CD4-positive, alpha-beta memory T cell (primary cell): ENCODE measurements around the gene ADAM12. TPM values are rescaled to one million over a fixed set of nuclear protein-coding genes. Genes with fewer than 3 reads are reported as not detected.
A peak's percentile ranks its signal among the peaks of the same experiment; 100 is the strongest.

Source experiments
- CTCF ChIA-PET: fragments of 350-600 bp; sonication (Branson Sonifier 250); formaldehyde crosslinking; loops from one replicate; lab custom pipeline; 2021; ENCODE audit warnings: inconsistent platforms; ENCODE audit not compliant: partially characterized antibody; lab: Charles Lee
- POLR2A ChIA-PET: fragments of 350-600 bp; sonication (Branson Sonifier 250); formaldehyde crosslinking; loops from one replicate; lab custom pipeline; 2021; ENCODE audit not compliant: partially characterized antibody; lab: Charles Lee
- DNase-seq, 5 donors: peaks; one replicate each; pipeline versions ENCODE4 v3.0.0 to v3.0.0-alpha.2; 2020 to 2022; ENCODE audit warnings: mixed read lengths in 1 of 5
- H3K27ac ChIP-seq: one replicate; pipeline ENCODE4 v1.7.0; 2013; ENCODE audit warnings: low read depth, low read length
- H3K27me3 ChIP-seq: 2 replicates; pipeline ENCODE4 v1.7.0; 2013; ENCODE audit warnings: mild to moderate bottlenecking, low read length, moderate library complexity; ENCODE audit not compliant: insufficient read depth
- H3K36me3 ChIP-seq: 2 replicates; pipeline ENCODE4 v1.7.0; 2013; ENCODE audit warnings: mild to moderate bottlenecking, low read length, moderate library complexity; ENCODE audit not compliant: insufficient read depth
- H3K4me1 ChIP-seq: 2 replicates; pipeline ENCODE4 v1.7.0; 2013; ENCODE audit warnings: mild to moderate bottlenecking, low read length, moderate library complexity; ENCODE audit not compliant: insufficient read depth
- H3K4me3 ChIP-seq, 2 donors: one replicate each; pipeline ENCODE4 v1.7.0; 2013; ENCODE audit warnings: low read length in 2 of 2, mild to moderate bottlenecking in 1 of 2
- H3K9me3 ChIP-seq, 2 donors: one replicate each; pipeline ENCODE4 v1.7.0; 2013; ENCODE audit warnings: low read length in 2 of 2, control low read depth in 1 of 2; ENCODE audit not compliant: control insufficient read depth in 1 of 2
- H3K27ac Mint-ChIP-seq, 7 donors: one replicate each; pipeline ENCODE4 v1.8.0; 2020 to 2021; ENCODE audit warnings: mixed read lengths in 7 of 7, mild to moderate bottlenecking in 6 of 7, inconsistent platforms in 3 of 7, moderate library complexity in 3 of 7
- H3K27me3 Mint-ChIP-seq, 2 donors: one replicate each; pipeline ENCODE4 v1.8.0; 2020 to 2021; ENCODE audit warnings: mixed read lengths in 2 of 2
- H3K36me3 Mint-ChIP-seq, 2 donors: one replicate each; pipeline ENCODE4 v1.8.0; 2020 to 2021; ENCODE audit warnings: mixed read lengths in 2 of 2, inconsistent platforms in 1 of 2, mild to moderate bottlenecking in 1 of 2
- H3K4me1 Mint-ChIP-seq, 4 donors: one replicate each; pipeline ENCODE4 v1.8.0; 2020 to 2021; ENCODE audit warnings: mixed read lengths in 4 of 4, mild to moderate bottlenecking in 1 of 4
- H3K4me3 Mint-ChIP-seq, 8 donors: one replicate each; pipeline ENCODE4 v1.8.0; 2020 to 2021; ENCODE audit warnings: mixed read lengths in 8 of 8, mild to moderate bottlenecking in 7 of 8, moderate library complexity in 6 of 8, inconsistent platforms in 3 of 8
- H3K9me3 Mint-ChIP-seq, 8 donors: one replicate each; pipeline ENCODE4 v1.8.0; 2020 to 2021; ENCODE audit warnings: mixed read lengths in 8 of 8, mild to moderate bottlenecking in 5 of 8, inconsistent platforms in 3 of 8, moderate library complexity in 1 of 8
- intact Hi-C: fragments of 100-400 bp; cut with micrococcal nuclease; formaldehyde crosslinking; loops from one replicate; pipeline ENCODE4 v1.15.1; 2023
- polyA plus RNA-seq, 2 donors: library from polyadenylated mRNA; unstranded; fragments of 300-500 nt; fragmentation: Illumina TruSeq; gene quantifications; one replicate each; pipeline ENCODE4 v1.2.3, GENCODE V29; 2021
- total RNA-seq, 2 experiments: library from RNA; stranded (reverse); gene quantifications; one replicate each; pipeline ENCODE4 v1.2.3, GENCODE V29; 2021

Gene ADAM12
- total and polyA plus RNA-seq, 4 experiments from 2014 or later: 0.17 to 2.3 (median 1.1) TPM

GRCh38 chr10:126087796-126088505, 300.3 kb downstream of the ADAM12 start:
- CTCF ChIA-PET: no interaction called here
- H3K27ac Mint-ChIP-seq: no peak overlapping the region
- POLR2A ChIA-PET: no interaction called here

GRCh38 chr10:126087153-126087680, 301.1 kb downstream of the ADAM12 start:
- no peak overlapping the region for H3K4me3 Mint-ChIP-seq
- no peaks in the 10 kb centered on the region for H3K36me3 Mint-ChIP-seq
- POLR2A ChIA-PET: no interaction called here
- DNase-seq: no peak
- Histone ChIP-seq H3K27ac (no peak overlapping the region), H3K9me3 (no peaks in the 10 kb centered on the region), H3K4me1 (no peaks in the 10 kb centered on the region), H3K4me3 (no peak overlapping the region), H3K27me3 (no peaks in the 10 kb centered on the region), H3K36me3 (no peaks in the 10 kb centered on the region)
- peaks cover 0 to 2% of the 10 kb centered on the region in 2 donors for H3K27me3 Mint-ChIP-seq
- H3K27ac Mint-ChIP-seq: no peak overlapping the region
- no peaks in the 10 kb centered on the region for H3K4me1 Mint-ChIP-seq
- CTCF ChIA-PET: no interaction called here
- peaks cover 0 to 2% (median 0%) of the 10 kb centered on the region in 8 donors for H3K9me3 Mint-ChIP-seq
- intact Hi-C loops: no loop called here

More at GRCh38 chr10:126087796-126088505, 300.3 kb downstream of the ADAM12 start:
- Mint-ChIP-seq H3K27me3 (peaks cover 0 to 2% of the 10 kb centered on the region in 2 donors), H3K9me3 (peaks cover 0 to 2% (median 0%) of the 10 kb centered on the region in 8 donors), H3K4me3 (no peak overlapping the region), H3K36me3 (no peaks in the 10 kb centered on the region), H3K4me1 (no peaks in the 10 kb centered on the region)
- Histone ChIP-seq H3K4me1 (no peaks in the 10 kb centered on the region), H3K27ac (no peak overlapping the region), H3K4me3 (no peak overlapping the region), H3K36me3 (no peaks in the 10 kb centered on the region), H3K9me3 (no peaks in the 10 kb centered on the region), H3K27me3 (no peaks in the 10 kb centered on the region)
- intact Hi-C loops: no loop called here
- no peak for DNase-seq

- no peaks in the 10 kb centered on the region for H3K4me1 Mint-ChIP-seq
- H3K27ac Mint-ChIP-seq: peak overlapping the region in 1 of 7 donors; percentile 30
- no peak for DNase-seq
- no peak overlapping the region for H3K4me3 Mint-ChIP-seq
- Histone ChIP-seq H3K4me1 (no peaks in the 10 kb centered on the region), H3K9me3 (no peaks in the 10 kb centered on the region), H3K27ac (no peak overlapping the region), H3K27me3 (no peaks in the 10 kb centered on the region), H3K36me3 (no peaks in the 10 kb centered on the region), H3K4me3 (no peak overlapping the region)
- peaks cover 0 to 2% (median 0%) of the 10 kb centered on the region in 8 donors for H3K9me3 Mint-ChIP-seq
- no peaks in the 10 kb centered on the region for H3K36me3 Mint-ChIP-seq
- CTCF ChIA-PET: no interaction called here
- intact Hi-C loops: no loop called here
- POLR2A ChIA-PET: no interaction called here
- H3K27me3 Mint-ChIP-seq: peaks cover 0 to 2% of the 10 kb centered on the region in 2 donors
These were observed 302.5 kb downstream of the ADAM12 start for GRCh38 chr10:126085806-126086205.

- POLR2A ChIA-PET: no interaction called here
- H3K27me3 Mint-ChIP-seq: peaks cover 0 to 2% of the 10 kb centered on the region in 2 donors
- DNase-seq: no peak
- Histone ChIP-seq H3K36me3 (no peaks in the 10 kb centered on the region), H3K27me3 (no peaks in the 10 kb centered on the region), H3K4me3 (no peak overlapping the region), H3K4me1 (no peaks in the 10 kb centered on the region), H3K27ac (no peak overlapping the region), H3K9me3 (no peaks in the 10 kb centered on the region)
- H3K27ac Mint-ChIP-seq: no peak overlapping the region
- CTCF ChIA-PET: no interaction called here
- H3K4me3 Mint-ChIP-seq: no peak overlapping the region
- no peaks in the 10 kb centered on the region for H3K36me3 Mint-ChIP-seq
- peaks cover 0 to 2% (median 0%) of the 10 kb centered on the region in 8 donors for H3K9me3 Mint-ChIP-seq
- H3K4me1 Mint-ChIP-seq: no peaks in the 10 kb centered on the region
- intact Hi-C loops: no loop called here
These were observed 303.9 kb downstream of the ADAM12 start for GRCh38 chr10:126084369-126084768.

GRCh38 chr10:126083009-126083408, 305.3 kb downstream of the ADAM12 start:
- H3K9me3 Mint-ChIP-seq: peaks cover 0 to 2% (median 0%) of the 10 kb centered on the region in 8 donors
- intact Hi-C loops: no loop called here
- no peaks in the 10 kb centered on the region for H3K36me3 Mint-ChIP-seq
- no peak overlapping the region for H3K27ac ChIP-seq
- H3K4me1 Mint-ChIP-seq: no peaks in the 10 kb centered on the region
- H3K27ac Mint-ChIP-seq: no peak overlapping the region
- H3K4me3 Mint-ChIP-seq: no peak overlapping the region
- H3K4me3 ChIP-seq: no peak overlapping the region
- H3K27me3 Mint-ChIP-seq: peaks cover 1 to 2% of the 10 kb centered on the region in 2 donors
- no peaks in the 10 kb centered on the region for H3K9me3 ChIP-seq
- POLR2A ChIA-PET: no interaction called here
- no peaks in the 10 kb centered on the region for H3K27me3 ChIP-seq
- DNase-seq: no peak
- CTCF ChIA-PET: no interaction called here
- no peaks in the 10 kb centered on the region for H3K4me1 ChIP-seq
- H3K36me3 ChIP-seq: no peaks in the 10 kb centered on the region

- intact Hi-C loops: no loop called here
- no peaks in the 10 kb centered on the region for H3K4me1 Mint-ChIP-seq
- no peaks in the 10 kb centered on the region for H3K36me3 Mint-ChIP-seq
- Histone ChIP-seq H3K36me3 (no peaks in the 10 kb centered on the region), H3K4me1 (no peaks in the 10 kb centered on the region), H3K4me3 (no peak overlapping the region), H3K27me3 (no peaks in the 10 kb centered on the region), H3K27ac (no peak overlapping the region), H3K9me3 (no peaks in the 10 kb centered on the region)
- H3K9me3 Mint-ChIP-seq: peaks cover 0 to 2% (median 0%) of the 10 kb centered on the region in 8 donors
- no peak overlapping the region for H3K4me3 Mint-ChIP-seq
- H3K27ac Mint-ChIP-seq: no peak overlapping the region
- CTCF ChIA-PET: no interaction called here
- POLR2A ChIA-PET: no interaction called here
- DNase-seq: no peak
- peaks cover 1 to 2% of the 10 kb centered on the region in 2 donors for H3K27me3 Mint-ChIP-seq
These were observed 306.3 kb downstream of the ADAM12 start for GRCh38 chr10:126081841-126082466.

- Histone ChIP-seq H3K9me3 (no peaks in the 10 kb centered on the region), H3K4me3 (no peak overlapping the region), H3K27ac (no peak overlapping the region), H3K4me1 (no peaks in the 10 kb centered on the region), H3K27me3 (no peaks in the 10 kb centered on the region), H3K36me3 (no peaks in the 10 kb centered on the region)
- no peak for DNase-seq
- Mint-ChIP-seq H3K27me3 (peaks cover 1 to 2% of the 10 kb centered on the region in 2 donors), H3K4me1 (no peaks in the 10 kb centered on the region), H3K27ac (no peak overlapping the region), H3K36me3 (no peaks in the 10 kb centered on the region), H3K4me3 (no peak overlapping the region), H3K9me3 (peaks cover 0 to 5% (median 0%) of the 10 kb centered on the region in 8 donors)
- ChIA-PET POLR2A (no interaction called here), CTCF (no interaction called here)
- intact Hi-C loops: no loop called here
These were observed 307.3 kb downstream of the ADAM12 start for GRCh38 chr10:126080879-126081411.
